GM21529 (cell line): ENCODE measurements around the gene ABI3.
"Not testable (repeated sequence)": the region's sequence is repeated elsewhere in the genome, so short reads cannot be mapped to it uniquely, and the experiment has no call there.

Experiments
- ATAC-seq: cut with Tn5 transposase; IDR thresholded peaks from one replicate; pipeline ENCODE4 v1.9.1; 2021; ENCODE audit not compliant: unreplicated experiment

Gene ABI3, protein sequence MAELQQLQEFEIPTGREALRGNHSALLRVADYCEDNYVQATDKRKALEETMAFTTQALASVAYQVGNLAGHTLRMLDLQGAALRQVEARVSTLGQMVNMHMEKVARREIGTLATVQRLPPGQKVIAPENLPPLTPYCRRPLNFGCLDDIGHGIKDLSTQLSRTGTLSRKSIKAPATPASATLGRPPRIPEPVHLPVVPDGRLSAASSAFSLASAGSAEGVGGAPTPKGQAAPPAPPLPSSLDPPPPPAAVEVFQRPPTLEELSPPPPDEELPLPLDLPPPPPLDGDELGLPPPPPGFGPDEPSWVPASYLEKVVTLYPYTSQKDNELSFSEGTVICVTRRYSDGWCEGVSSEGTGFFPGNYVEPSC

GRCh38 chr17:49210158-49211029 lies at the start of gene ABI3, which contains the start of gene GNGT2:
Gene ABI3, plus strand, starts transcription at chr17:49210707. Its CDS starts 18 bp downstream, at chr17:49210725.
Gene GNGT2, minus strand, starts transcription at chr17:49210574. Its CDS starts 3,152 bp downstream, at chr17:49207422.
- ATAC-seq, result peak; percentile 80

DNA sequence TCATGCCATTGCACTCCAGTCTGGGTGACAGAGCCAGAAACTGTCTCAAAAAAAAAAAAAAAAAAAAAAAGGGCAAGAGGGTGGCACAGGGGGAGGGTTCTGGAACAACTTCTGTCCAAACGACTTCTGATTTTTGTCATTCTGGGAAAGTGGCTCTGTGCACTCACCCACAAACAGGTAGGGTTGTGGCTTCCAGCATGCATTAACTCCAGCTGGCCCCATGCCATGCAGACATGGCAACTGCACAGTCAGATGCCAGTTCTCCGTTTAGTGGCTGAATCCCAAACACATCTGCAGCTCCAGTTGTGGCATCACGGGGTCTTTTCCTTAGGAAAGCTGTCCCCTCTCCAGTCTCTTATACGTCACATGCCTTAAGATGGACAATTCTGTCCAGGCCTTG lies 47.6 kb upstream of the ABI3 start:
- ATAC-seq, result no peak

GRCh38 chr17:49165143-49165542 lies 45.4 kb upstream of the ABI3 start:
- no peak for ATAC-seq

DNA sequence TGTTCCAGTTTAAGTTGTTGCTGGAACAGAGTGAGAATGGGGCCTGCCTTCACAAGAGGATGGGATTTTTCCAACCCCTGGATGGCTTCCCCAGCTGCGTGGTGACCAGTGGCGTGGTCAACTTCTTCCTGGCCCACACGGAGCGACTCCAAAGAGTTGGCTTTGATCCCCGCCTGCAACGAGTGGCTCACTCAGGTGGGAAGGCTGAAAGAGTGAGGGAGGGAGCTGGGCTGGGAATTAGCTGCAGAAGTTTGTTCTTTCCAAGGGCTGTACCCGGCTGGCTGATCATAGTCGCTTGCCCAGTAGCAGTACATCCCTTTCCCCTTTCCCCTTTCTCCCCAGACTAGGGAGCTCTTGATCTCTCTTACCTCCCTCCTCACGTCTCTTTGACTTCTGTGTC lies 41.8 kb upstream of the ABI3 start:
- no peak for ATAC-seq

DNA sequence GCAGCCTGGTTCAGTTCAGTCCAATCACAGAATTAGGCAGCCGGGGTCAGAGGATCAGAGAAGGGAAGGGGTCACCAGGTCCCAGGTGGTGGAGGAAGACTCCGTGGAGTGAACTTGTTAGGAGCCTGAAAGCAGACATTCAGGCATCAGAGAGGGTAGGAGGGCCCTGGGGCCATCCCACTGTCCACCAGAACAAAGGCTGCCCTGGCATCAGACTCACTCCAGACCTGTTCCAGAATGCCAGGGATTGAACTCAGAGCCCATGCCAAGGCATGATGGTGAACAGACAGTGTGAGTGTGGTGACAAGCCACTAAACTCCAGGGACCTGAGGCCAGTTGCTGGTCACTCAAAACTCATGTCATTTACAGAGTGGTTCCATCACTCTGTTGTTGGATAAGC lies 40.3 kb upstream of the ABI3 start:
- ATAC-seq, result no peak

GRCh38 chr17:49170711-49171110 lies 39.8 kb upstream of the ABI3 start:
- not testable (repeated sequence) for ATAC-seq

DNA sequence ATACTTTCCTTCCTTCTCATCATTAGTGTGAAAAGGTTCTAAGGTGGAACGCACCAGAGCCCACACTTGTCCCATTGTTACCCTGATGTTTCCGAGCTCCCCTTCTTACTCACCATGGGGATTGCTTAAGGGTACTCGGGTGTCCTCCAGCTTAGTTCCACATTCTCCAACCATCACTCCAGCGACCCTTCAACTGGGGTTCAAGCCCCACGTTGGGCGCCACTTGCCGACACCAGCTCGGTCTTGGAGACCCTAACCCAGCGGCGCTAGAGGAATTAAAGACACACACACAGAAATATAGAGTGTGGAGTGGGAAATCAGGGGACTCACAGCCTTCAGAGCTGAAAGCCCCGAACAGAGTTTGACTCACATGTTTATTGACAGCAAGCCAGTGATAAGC lies 34.5 kb upstream of the ABI3 start:
- not testable (repeated sequence) for ATAC-seq

- ATAC-seq, result no peak
Observed at GRCh38 chr17:49180303-49180702, 30.2 kb upstream of the ABI3 start.

DNA sequence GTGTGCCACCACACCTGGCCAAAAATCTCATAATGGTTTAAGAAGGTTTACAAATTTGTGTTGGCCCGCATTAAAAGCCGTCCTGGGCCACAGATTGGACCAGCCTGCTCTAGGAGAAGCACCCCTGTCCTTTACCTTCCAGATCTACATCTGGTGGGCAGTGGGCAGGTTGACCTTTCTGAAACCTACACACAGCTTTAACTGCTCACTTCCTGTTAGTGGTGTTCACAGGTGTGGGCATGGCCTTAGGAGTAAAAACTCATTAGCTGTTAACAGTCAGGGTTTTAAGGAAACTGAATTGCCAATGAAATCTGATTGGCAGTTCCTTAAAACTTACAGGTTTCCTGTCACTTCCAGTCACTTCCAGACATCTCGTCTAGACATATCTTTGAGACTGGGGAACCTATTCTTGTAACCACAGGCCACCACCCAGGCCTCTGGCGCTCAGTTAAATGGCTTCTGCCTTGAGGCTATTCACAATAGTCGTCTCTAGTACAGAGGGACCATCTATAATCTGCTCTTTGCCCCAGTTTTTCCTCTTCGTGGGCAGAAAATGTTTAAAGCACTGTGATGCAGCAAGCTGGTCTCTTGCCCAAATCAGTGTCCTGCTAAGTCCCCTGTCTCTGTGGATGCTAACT lies 29.4 kb upstream of the ABI3 start:
- no peak for ATAC-seq

DNA sequence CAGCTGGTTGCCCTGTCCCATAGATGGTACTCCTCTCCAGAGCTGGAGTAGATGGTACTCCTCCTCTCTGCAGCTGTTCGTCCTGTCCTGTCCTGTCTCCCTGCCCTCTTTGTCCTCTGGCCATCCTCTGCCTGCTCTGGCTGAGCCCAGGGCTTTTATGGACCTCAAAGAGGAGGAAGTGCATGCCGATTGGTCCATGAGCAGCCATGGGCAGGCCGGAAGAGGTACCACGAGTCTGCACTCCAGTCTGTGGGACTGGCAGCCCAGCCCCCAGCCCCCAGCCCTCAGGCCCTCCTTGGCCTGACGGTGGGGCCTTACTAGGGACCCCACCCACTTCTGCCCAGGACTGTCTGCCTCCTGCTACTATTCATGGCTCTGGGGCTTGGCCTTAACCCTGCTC lies 27.2 kb upstream of the ABI3 start:
- no peak for ATAC-seq

DNA sequence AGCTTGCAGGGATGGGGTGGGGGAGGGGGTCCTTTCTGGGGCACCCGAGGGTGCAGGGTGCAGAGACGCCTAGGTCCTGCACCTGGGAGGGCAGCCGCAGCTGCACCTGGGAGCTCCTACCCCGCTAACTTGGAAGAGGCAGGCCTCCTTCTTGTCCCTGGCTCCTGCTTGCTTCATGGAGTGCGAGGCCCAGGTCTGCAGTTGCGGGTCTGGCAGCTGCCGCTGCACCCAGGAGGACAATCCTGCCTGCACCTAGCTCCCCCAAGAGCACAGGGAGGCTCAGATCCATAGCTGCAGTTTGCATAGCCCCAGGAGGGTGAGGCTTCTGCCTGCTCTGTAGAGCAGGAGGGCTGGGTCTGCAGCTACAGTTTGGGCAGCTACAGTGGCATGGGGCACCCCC lies 26.7 kb upstream of the ABI3 start:
- no peak for ATAC-seq

GRCh38 chr17:49184522-49184921 lies 26.0 kb upstream of the ABI3 start:
- not testable (repeated sequence) for ATAC-seq

GRCh38 chr17:49185381-49185780 lies 25.1 kb upstream of the ABI3 start:
- ATAC-seq, result not testable (repeated sequence)

GRCh38 chr17:49187301-49187700 lies 23.2 kb upstream of the ABI3 start:
- ATAC-seq, result no peak

DNA sequence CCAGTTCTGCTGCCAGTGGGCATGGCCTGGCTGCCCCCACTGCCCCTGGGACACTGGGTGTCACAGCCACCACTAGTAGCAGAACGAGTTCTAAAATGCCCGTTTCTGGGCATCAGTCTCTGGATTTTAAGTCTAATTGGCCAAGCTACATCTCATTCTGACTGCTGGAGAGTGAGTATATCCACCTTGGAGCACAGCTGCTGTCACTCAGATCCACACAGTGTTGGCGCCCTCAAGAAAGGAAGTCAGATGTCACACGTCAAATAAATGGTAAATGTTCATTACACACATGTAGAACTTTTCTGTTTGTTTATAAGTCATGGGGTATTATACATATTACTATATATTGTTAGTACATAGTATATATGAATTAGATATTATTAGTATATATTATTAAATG lies 19.6 kb upstream of the ABI3 start:
- no peak for ATAC-seq

DNA sequence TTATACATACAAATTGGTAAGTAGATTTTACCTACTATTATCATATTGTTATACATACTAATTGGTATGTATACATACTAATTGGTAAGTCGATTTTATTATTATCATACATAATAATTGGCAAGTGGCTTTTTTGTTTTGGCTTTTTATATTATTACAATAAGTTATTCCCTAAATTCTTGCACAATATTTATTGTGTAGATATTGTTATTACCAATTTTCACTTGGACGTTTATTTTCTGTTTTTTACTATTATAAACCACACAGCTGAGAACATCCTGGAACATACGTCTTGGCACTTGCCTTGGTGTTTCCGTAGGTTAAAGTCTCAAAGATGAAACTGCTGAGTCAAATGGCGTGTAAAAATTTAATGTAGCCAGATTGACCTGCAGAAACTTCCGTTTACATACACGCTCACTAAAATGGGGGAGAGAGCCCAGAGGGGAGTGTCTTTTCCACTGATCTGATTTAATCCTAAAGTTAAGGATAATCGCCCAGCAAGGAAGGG lies 19.0 kb upstream of the ABI3 start:
- no peak for ATAC-seq

DNA sequence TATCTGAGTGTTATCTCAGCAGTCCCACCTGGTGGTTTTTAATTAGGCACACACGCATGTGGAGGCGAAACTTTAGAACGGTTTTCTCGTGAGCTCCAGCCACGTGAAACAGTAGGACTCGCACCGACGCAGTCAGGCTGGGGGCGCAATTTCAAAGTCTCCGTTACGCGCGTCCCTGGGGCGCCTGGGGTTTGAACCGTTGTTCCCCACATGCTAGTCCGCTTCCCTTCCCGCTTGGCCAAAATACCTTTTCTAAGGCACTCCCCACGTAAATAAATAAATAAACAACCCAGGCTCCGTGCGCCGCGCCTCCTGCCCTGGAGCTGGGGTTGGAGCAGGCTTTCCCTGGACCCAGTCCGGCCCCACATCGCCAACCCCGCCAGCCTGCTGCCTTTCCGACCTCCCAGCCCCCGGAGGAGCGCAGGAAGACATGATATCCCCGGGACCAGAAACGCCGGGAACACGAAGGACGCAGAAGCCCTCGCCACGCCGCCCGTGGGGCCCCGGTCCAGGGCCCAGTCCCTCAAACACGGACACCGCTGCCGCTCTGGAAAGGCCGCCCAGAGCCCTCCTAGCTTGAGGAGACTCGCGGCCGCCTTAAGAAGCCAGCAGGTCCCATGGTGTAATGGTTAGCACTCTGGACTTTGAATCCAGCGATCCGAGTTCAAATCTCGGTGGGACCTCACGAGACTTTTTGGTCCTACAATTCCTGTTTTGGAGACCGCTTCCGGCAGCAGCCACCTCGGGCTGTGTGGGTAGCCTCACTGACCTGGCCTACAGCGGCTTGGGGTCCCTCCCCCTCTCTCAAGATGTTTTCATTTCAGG lies 18.4 kb upstream of the ABI3 start:
- ATAC-seq, result peak; percentile 40

GRCh38 chr17:49193513-49194296 lies 16.8 kb upstream of the ABI3 start:
- ATAC-seq, result no peak

- ATAC-seq, result no peak
Observed at GRCh38 chr17:49194297-49194607, 16.3 kb upstream of the ABI3 start.

- ATAC-seq, result no peak
Observed at GRCh38 chr17:49195751-49196150, 14.8 kb upstream of the ABI3 start.
